HG03060 (cell line): ENCODE data around the gene ELF5.

Experiments
- ATAC-seq: cut with Tn5 transposase; IDR thresholded peaks from one replicate; pipeline ENCODE4 v1.9.1; 2021; ENCODE audit warnings: low read depth, moderate number of reproducible peaks; ENCODE audit not compliant: unreplicated experiment

Gene ELF5

GRCh38 chr11:34513682-34514449 lies at the start of gene ELF5:
Gene ELF5, minus strand, starts transcription at chr11:34513794. Its CDS starts 8,045 bp downstream, at chr11:34505749.
- ATAC-seq = no peak

- no peak for ATAC-seq
Measured at GRCh38 chr11:34562976-34563375, 49.4 kb upstream of the ELF5 start.

- ATAC-seq = no peak
Measured at GRCh38 chr11:34560511-34560910, 46.9 kb upstream of the ELF5 start.

- no peak for ATAC-seq
Measured at GRCh38 chr11:34558673-34559072, 45.1 kb upstream of the ELF5 start.

GRCh38 chr11:34558211-34558610 lies 44.6 kb upstream of the ELF5 start:
- no peak for ATAC-seq

GRCh38 chr11:34552270-34552669 lies 38.7 kb upstream of the ELF5 start:
- no peak for ATAC-seq

- ATAC-seq = no peak
Measured at GRCh38 chr11:34549271-34549670, 35.7 kb upstream of the ELF5 start.

GRCh38 chr11:34548278-34548677 lies 34.7 kb upstream of the ELF5 start:
- ATAC-seq = no peak

GRCh38 chr11:34546511-34547209 lies 33.1 kb upstream of the ELF5 start:
- no peak for ATAC-seq

GRCh38 chr11:34542089-34542488 lies 28.5 kb upstream of the ELF5 start:
- ATAC-seq = no peak

- ATAC-seq = no peak
Measured at GRCh38 chr11:34540870-34541269, 27.3 kb upstream of the ELF5 start.

- no peak for ATAC-seq
Measured at GRCh38 chr11:34537636-34538035, 24.0 kb upstream of the ELF5 start.

- ATAC-seq = no peak
Measured at GRCh38 chr11:34536056-34536455, 22.5 kb upstream of the ELF5 start.

GRCh38 chr11:34534826-34535225 lies 21.2 kb upstream of the ELF5 start:
- ATAC-seq = no peak

- no peak for ATAC-seq
Measured at GRCh38 chr11:34531663-34532062, 18.1 kb upstream of the ELF5 start.

GRCh38 chr11:34530545-34531234 lies 17.1 kb upstream of the ELF5 start:
- no peak for ATAC-seq

GRCh38 chr11:34529643-34530042 lies 16.0 kb upstream of the ELF5 start:
- ATAC-seq = no peak

- ATAC-seq = no peak
Measured at GRCh38 chr11:34528072-34528471, 14.5 kb upstream of the ELF5 start.

- no peak for ATAC-seq
Measured at GRCh38 chr11:34525888-34526657, 12.5 kb upstream of the ELF5 start.

GRCh38 chr11:34525098-34525497 lies 11.5 kb upstream of the ELF5 start:
- no peak for ATAC-seq

GRCh38 chr11:34524696-34525095 lies 11.1 kb upstream of the ELF5 start:
- no peak for ATAC-seq
